AML-193 (cell line): ENCODE results near the gene TRIM51G.
"Not testable (repeated sequence)": the region's sequence is repeated elsewhere in the genome, so short reads cannot be mapped to it uniquely, and the experiment has no call there.

ENCODE experiments used
- DNase-seq, 2 experiments: peaks; one replicate each; lab custom pipeline; 2025; lab: John Stamatoyannopoulos, UW

Gene TRIM51G

DNA sequence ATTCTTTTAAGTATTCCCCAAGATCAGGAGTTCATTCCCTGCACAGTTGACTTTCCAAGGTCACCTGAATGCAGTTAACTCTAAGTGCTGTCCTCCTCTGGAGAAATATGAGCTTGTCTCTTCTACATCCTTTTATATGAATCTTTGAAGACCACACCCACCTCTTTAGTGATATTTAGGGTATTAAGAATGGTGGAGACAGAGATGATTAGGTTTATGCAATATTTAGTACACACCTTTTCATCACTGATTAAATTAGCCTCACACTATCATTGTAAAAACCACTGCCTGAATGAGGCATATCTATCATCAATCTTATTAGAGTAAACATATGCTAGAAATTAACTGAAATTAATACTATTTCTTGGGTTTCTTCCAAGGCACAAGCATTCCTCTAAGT is at the start of gene TRIM51G:
TRIM51G (minus strand) TSS at position 101 of the 400 bp plus-strand sequence. CDS start 2,190 bp downstream, outside the sequence.
- not testable (repeated sequence) for DNase-seq

GRCh38 chr11:49028523-49028922 is 44.8 kb upstream of the TRIM51G start, which contains the start of gene TRIM49B:
Gene TRIM49B, plus strand, starts transcription at chr11:49028823. Its CDS starts 2,777 bp downstream, at chr11:49031600.
- not testable (repeated sequence) for DNase-seq

GRCh38 chr11:48968592-48968991 is 15.1 kb downstream of the TRIM51G start:
- DNase-seq: not testable (repeated sequence)

GRCh38 chr11:48955315-48956049 is 28.2 kb downstream of the TRIM51G start:
- DNase-seq: not testable (repeated sequence)

GRCh38 chr11:48945796-48946195 is 37.9 kb downstream of the TRIM51G start:
- DNase-seq: not testable (repeated sequence)
